Measurements from ENCODE around the gene BHLHE41. TPM values are rescaled to one million over a fixed set of nuclear protein-coding genes. Genes with fewer than 3 reads are reported as not detected.
A peak's percentile ranks its signal among the peaks of the same experiment; 100 is the strongest.

Gene BHLHE41
- total and polyA plus RNA-seq, 9 of the 15 experiments (the other 6 are each of a cell fraction or from before 2014, with no cell fraction given): not detected

DNA sequence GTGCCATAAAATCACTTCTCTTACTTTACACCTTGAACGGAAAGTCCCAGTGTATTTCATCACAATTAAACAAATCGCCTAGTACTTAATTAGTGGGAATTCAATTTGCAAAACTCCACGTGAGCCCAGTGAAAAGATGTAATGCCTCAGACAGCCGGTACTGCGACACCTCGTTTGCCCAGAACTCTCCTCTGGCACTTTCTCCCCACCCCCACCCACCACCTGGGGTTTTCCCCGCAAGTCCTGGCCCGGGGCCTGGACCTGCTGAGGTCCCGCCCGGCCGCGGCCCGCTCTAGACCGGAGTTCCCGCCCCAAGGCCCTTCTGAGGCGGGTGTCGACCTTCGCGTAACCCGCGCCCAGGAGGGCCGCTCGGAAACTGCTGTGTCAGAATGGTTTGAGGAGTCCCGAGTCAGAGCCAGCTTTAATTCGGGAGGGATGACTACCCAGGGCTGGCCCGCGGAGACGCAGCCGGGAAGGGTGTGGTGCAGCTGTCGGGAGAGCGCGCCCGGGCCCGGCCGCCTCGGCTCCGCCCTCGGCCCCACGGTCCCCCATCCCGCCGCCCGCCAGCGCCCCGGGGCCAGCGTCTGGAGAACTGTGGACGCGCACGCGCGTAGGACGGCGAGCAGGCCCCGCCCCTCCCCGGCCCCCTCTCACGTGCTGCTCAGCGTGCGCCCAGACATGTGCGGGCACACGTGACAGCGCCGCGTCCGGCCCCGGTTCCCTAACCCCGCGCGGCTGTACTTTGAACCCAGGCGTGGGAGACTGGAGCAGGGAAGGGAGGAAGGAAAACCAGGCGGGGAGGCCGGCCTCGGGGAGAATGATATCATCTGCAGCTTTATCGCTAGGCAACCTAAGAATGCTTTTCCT is 10.8 kb downstream of the BHLHE41 start:
- Histone ChIP-seq H3K4me3 (peak overlapping the region; percentile 37), H3K36me3 (ENCODE audit: control insufficient read depth, insufficient read depth, low read length) (no peaks in the 10 kb centered on the region), H3K27me3 (ENCODE audit: control insufficient read depth in 2 of 2, insufficient read depth in 2 of 2, low read length in 2 of 2) (no peaks in the 10 kb centered on the region; a peak in 1 of 5 replicates), H3K9me3 (replicated peaks; ENCODE audit: control insufficient read depth, insufficient read depth, low read depth, low read length) (no peaks in the 10 kb centered on the region), H3K79me2 (ENCODE audit: control insufficient read depth, insufficient read depth, low read length) (no peaks in the 10 kb centered on the region), H3K4me2 (ENCODE audit: insufficient read depth, low read length) (peak overlapping the region; percentile 47), H2AFZ (ENCODE audit: low read depth, low read length) (peak overlapping the region; percentile 94), H3K4me1 (replicated peaks in 1 of 2; ENCODE audit: control insufficient read depth in 2 of 2, insufficient read depth in 2 of 2, low read length in 2 of 2) (peaks cover 11 to 20% of the 10 kb centered on the region in 2 experiments; a peak in 4 of 5 replicates), H3K9me1 (ENCODE audit: control insufficient read depth, insufficient read depth, low read length) (no peaks in the 10 kb centered on the region), H3K27ac (ENCODE audit: extremely low read depth, low read depth, low read length) (peak overlapping the region; percentile 47), H3K9ac (ENCODE audit: insufficient read depth in 1 of 2, low read depth in 2 of 2, low read length in 2 of 2) (peak overlapping the region; percentile 52 to 87), H4K20me1 (replicated peaks; ENCODE audit: control insufficient read depth, insufficient read depth, low read length) (no peaks in the 10 kb centered on the region)
- peak; percentile 49 for FAIRE-seq
- peak; percentile 88 to 97 (median 94) for DNase-seq (ENCODE audit: extremely low read depth in 1 of 4, low spot score in 3 of 4)
- under 1% methylated on average over 38 of the region's 72 CpGs for WGBS (ENCODE audit: insufficient coverage, low coverage, missing lambda C conversion rate)
- POLR2A ChIA-PET: interaction anchor here (0.6 to 1.1 kb wide), 3 partner anchors 9 to 1252 kb away, joined by 3 to 6 read pairs (median 3); no protein-coding TSS in a partner anchor
- CTCF ChIA-PET (ENCODE audit: low intra/inter-chr PET ratio): no interaction called here
- ATAC-seq: peak; percentile 94
- intact Hi-C loops (cut with micrococcal nuclease) (no loop called here), in situ Hi-C loops (cut with MboI) (no loop called here)
- no TSS peak for BruUV-seq (replicated peaks)
- no peak for TF ChIP-seq PPARD (CRISPR knock-in tag; IDR thresholded peaks at IDR 0.05)
- no peak for TF ChIP-seq ZNF696 (CRISPR knock-in tag; conservative IDR thresholded peaks at IDR 0.05)
- no peak for TF ChIP-seq XRCC3 (IDR thresholded peaks at IDR 0.05)
- TF ChIP-seq POLR2AphosphoS2 (IDR thresholded peaks at IDR 0.05; ENCODE audit: low read length): no peak
- no peak for TF ChIP-seq RBM34 (IDR thresholded peaks at IDR 0.05; ENCODE audit: borderline replicate concordance, insufficient read depth, low read length)
- peak; percentile 89; the same call in 1 of the 2 replicates for TF ChIP-seq FOXP1 (CRISPR knock-in tag; IDR thresholded peaks at IDR 0.05)
- no peak for TF ChIP-seq ZFP36 (IDR thresholded peaks at IDR 0.05; ENCODE audit: low read depth, low read length, partially characterized antibody)
- TF ChIP-seq TAF9B (IDR thresholded peaks at IDR 0.05; ENCODE audit: partially characterized antibody): no peak
- TF ChIP-seq ZBTB7A (IDR thresholded peaks at IDR 0.05; ENCODE audit: borderline replicate concordance, control insufficient read depth, low read depth, low read length): no peak
- no peak for TF ChIP-seq NCOA4 (IDR thresholded peaks at IDR 0.05; ENCODE audit: partially characterized antibody)
- no peak for TF ChIP-seq TCF15 (CRISPR knock-in tag; IDR thresholded peaks at IDR 0.05)
- TF ChIP-seq E2F3 (CRISPR knock-in tag; IDR thresholded peaks at IDR 0.05): no peak
- TF ChIP-seq TOE1 (IDR thresholded peaks at IDR 0.05; ENCODE audit: borderline replicate concordance): peak; percentile 42; the same call in 1 of the 2 replicates
- 0 out of 2 replicates have a peak, but pooled peaks have one; percentile 17 for TF ChIP-seq TOE1 (CRISPR knock-in tag; IDR thresholded peaks at IDR 0.05; ENCODE audit: borderline replicate concordance, low read depth)
- TF ChIP-seq U2AF1 (optimal IDR thresholded peaks at IDR 0.05; ENCODE audit: low read depth, low read length): no peak
- no peak for TF ChIP-seq BDP1 (IDR thresholded peaks at IDR 0.05; ENCODE audit: insufficient read depth, insufficient read length)
- peak; percentile 85; the same call in 1 of the 2 replicates for TF ChIP-seq ZNF232 (CRISPR knock-in tag; IDR thresholded peaks at IDR 0.05)
- TF ChIP-seq, protein P1, sequence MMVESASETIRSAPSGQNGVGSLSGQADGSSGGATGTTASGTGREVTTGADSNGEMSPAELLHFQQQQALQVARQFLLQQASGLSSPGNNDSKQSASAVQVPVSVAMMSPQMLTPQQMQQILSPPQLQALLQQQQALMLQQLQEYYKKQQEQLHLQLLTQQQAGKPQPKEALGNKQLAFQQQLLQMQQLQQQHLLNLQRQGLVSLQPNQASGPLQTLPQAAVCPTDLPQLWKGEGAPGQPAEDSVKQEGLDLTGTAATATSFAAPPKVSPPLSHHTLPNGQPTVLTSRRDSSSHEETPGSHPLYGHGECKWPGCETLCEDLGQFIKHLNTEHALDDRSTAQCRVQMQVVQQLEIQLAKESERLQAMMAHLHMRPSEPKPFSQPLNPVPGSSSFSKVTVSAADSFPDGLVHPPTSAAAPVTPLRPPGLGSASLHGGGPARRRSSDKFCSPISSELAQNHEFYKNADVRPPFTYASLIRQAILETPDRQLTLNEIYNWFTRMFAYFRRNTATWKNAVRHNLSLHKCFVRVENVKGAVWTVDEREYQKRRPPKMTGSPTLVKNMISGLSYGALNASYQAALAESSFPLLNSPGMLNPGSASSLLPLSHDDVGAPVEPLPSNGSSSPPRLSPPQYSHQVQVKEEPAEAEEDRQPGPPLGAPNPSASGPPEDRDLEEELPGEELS (CRISPR knock-in tag; IDR thresholded peaks at IDR 0.05; ENCODE audit: borderline replicate concordance): peak; percentile 93
- no peak for TF ChIP-seq ZBTB43 (CRISPR knock-in tag; IDR thresholded peaks at IDR 0.05)

Measured in K562 (cell line).